H1 (cell line): ENCODE measurements around the gene RSPO1. TPM values are rescaled to one million over a fixed set of nuclear protein-coding genes. Genes with fewer than 3 reads are reported as not detected.

Source experiments
- CBX5 ChIP-seq: fragments of 300-800, 300-1000 bp; sonication (generic); IDR thresholded peaks from 2 replicates; pipeline ENCODE4 v1.7.1; 2016; ENCODE audit warnings: antibody characterized with exemption, low read length, low read depth
- CHD7 ChIP-seq: fragments of 300-600 bp; sonication (generic); IDR thresholded peaks from 2 replicates; pipeline ENCODE4 v1.7.1; 2012; ENCODE audit warnings: low read length, moderate library complexity, mild to moderate bottlenecking, inconsistent platforms; ENCODE audit not compliant: insufficient replicate concordance
- CTBP2 ChIP-seq: IDR thresholded peaks from 2 replicates; pipeline ENCODE4 v1.7.0; 2011; ENCODE audit warnings: borderline replicate concordance, mild to moderate bottlenecking, moderate library complexity, mixed read lengths, low read length; ENCODE audit not compliant: insufficient read depth, insufficient read length
- E2F6 ChIP-seq: IDR thresholded peaks from 2 replicates; pipeline ENCODE4 v1.6.1; 2012; ENCODE audit warnings: inconsistent platforms
- EP300 ChIP-seq, 2 experiments: IDR thresholded peaks; 1 replicate in 1 of 2; 2 replicates in 1 of 2; pipeline ENCODE4 v1.6.1; 2011 to 2012; ENCODE audit warnings: low read depth in 2 of 2, low read length in 2 of 2, mild to moderate bottlenecking in 2 of 2, borderline replicate concordance in 1 of 2, inconsistent platforms in 1 of 2, moderate library complexity in 1 of 2
- FOSL1 ChIP-seq: IDR thresholded peaks from 2 replicates; pipeline ENCODE4 v1.6.1; 2011; ENCODE audit warnings: mild to moderate bottlenecking, low read depth, low read length, moderate library complexity; ENCODE audit not compliant: insufficient read depth
- GTF2F1 ChIP-seq: IDR thresholded peaks from 2 replicates; pipeline ENCODE4 v1.6.1; 2012; ENCODE audit warnings: low read depth, low read length, improper control_type of control experiment, borderline replicate concordance
- NANOG ChIP-seq: IDR thresholded peaks from 2 replicates; pipeline ENCODE4 v1.6.1; 2011; ENCODE audit warnings: low read length, low read depth, mild to moderate bottlenecking, inconsistent platforms; ENCODE audit not compliant: insufficient read depth, poor library complexity, severe bottlenecking
- POU5F1 ChIP-seq: IDR thresholded peaks from 2 replicates; pipeline ENCODE4 v1.6.1; 2011; ENCODE audit warnings: low read depth, mild to moderate bottlenecking, low read length, moderate library complexity
- polyA plus RNA-seq, 7 experiments: library from polyadenylated mRNA; depleted of rRNA in 3 of 7; stranded (reverse) in 5 of 7; unstranded in 2 of 7; fragments of >200 nt in 5 of 7; fragments of 200-250 nt in 2 of 7; gene quantifications; 1 replicate in 5 of 7; 2 replicates in 1 of 7; 4 replicates in 1 of 7; pipeline versions ENCODE4 v1.2.1 to v1.2.3, GENCODE V29; 2011 to 2013; ENCODE audit warnings: missing spikeins in 2 of 7, mixed read lengths in 2 of 7
- total RNA-seq: library from RNA; stranded (reverse); fragmentation: NEBNext Ultra II Directional; extraction: Animal tissue kit (Norgen Biotek cat#: 25700); gene quantifications from 2 replicates; pipeline ENCODE4 v1.2.1, GENCODE V29; 2021

The RSPO1 gene
- total and polyA plus RNA-seq, 2 of the 8 experiments (the other 6 are each of a cell fraction or from before 2014, with no cell fraction given) = 0.39 TPM; not detected in 1

GRCh38 chr1:37574834-37575480, 59.7 kb downstream of the RSPO1 start (continued):
- TF ChIP-seq EP300 (IDR thresholded peaks at IDR 0.05; ENCODE audit: borderline replicate concordance in 1 of 2, low read depth in 2 of 2, low read length in 2 of 2) = no peak
- no peak for TF ChIP-seq CHD7
- TF ChIP-seq E2F6 = no peak
- TF ChIP-seq POU5F1 = no peak
- no peak for TF ChIP-seq GTF2F1
- TF ChIP-seq CBX5 = no peak
- no peak for TF ChIP-seq CTBP2
- no peak for TF ChIP-seq NANOG
- TF ChIP-seq FOSL1 = no peak
- TF ChIP-seq, all 59 proteins: peak for 0
